ENCODE data around the gene CTDSP1.

Gene CTDSP1

GRCh38 chr2:218425531-218425930 lies 25.9 kb downstream of the CTDSP1 start:
- DNase-seq (ENCODE audit: low spot score), result no peak

DNA sequence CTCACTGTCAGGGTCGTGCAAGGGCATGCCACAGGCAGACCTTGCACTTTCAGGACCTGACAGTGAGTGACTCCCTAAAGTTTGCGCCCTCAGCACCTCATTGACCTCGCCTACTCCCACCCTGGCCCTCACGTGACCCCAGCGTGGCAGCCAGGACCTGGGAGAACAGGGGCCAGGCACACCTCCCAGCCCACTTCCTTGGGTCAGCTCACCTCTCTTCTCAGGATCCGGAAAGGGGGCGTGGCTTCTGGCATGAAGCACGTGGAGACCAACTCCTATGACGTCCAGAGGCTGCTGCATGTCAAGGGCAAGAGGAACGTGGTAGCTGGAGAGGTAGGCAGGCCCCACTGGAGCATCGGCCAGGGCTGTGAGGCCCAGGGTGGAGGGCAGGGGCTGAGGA lies 28.1 kb downstream of the CTDSP1 start:
- no peak for DNase-seq (ENCODE audit: low spot score)

DNA sequence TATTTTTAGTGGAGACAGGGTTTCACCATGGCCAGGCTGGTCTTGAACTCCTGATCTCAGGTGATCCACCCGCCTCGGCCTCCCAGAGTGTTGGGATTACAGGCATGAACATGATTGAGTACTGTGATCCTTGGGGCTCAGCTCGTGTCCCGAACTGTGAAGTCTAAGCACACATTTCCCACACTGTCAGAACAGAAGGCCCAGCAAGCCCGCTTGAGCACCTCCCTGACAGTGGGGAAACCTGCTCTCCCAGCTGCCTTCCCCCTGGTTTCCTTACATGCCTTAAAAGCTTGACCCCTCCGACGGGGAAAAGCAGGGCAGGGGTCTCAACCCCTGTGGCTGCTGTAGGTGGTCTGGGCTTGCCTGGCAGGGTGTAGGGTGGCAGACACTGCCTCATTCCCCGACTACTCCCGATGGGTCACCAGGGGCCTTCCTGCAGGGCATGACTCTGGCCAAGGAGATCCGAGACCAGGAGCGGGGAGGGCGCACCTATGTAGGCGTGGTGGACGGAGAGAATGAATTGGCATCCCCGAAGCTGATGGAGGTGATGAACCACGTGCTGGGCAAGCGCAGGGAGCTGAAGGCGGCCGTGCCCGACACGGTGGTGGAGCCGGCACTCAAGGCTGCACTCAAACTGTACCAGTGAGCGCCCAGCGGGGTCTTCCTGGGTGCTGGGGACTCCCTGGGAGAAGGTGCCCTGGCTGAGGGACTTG lies 29.3 kb downstream of the CTDSP1 start:
- no peak for DNase-seq (ENCODE audit: low spot score)

- no peak for DNase-seq (ENCODE audit: low spot score)
Observed at GRCh38 chr2:218429911-218430692, 30.4 kb downstream of the CTDSP1 start.

DNA sequence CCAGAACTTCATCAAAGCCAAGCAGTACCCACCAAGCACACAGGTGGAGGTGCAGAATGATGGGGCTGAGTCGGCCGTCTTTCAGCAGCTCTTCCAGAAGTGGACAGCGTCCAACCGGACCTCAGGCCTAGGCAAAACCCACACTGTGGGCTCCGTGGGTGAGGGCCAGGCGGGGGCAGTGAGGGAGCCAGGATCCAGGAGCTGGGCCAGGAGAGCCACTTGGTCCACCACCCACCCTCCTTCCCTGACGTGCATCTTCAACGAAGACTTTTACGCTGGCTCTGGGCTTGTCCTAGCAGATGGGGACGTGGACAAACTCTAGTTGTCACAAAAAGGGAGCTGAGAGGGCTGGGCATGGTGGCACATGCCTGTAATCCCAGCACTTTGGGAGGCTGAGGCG lies 31.1 kb downstream of the CTDSP1 start:
- no peak for DNase-seq (ENCODE audit: low spot score)

GRCh38 chr2:218431878-218432277 lies 32.2 kb downstream of the CTDSP1 start:
- DNase-seq (ENCODE audit: low spot score), result no peak

- no peak for DNase-seq (ENCODE audit: low spot score)
Observed at GRCh38 chr2:218432676-218433365, 33.2 kb downstream of the CTDSP1 start.

DNA sequence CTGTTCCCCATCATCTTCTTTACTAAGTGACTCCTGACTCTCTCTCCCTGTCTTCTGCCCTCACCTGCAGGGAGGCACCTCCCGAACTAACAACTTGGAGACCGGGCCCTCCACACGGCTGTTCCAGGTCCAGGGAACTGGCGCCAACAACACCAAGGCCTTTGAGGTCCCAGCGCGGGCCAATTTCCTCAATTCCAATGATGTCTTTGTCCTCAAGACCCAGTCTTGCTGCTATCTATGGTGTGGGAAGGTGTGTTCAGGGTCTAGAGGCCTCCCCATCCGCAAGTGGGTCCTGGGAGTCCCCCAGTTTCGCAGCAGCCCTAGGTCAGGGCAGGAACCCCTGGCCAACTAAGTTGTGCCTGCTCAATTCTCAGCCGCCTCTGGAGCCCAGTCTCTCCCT lies 34.8 kb downstream of the CTDSP1 start:
- DNase-seq (ENCODE audit: low spot score), result no peak

- no peak for DNase-seq (ENCODE audit: low spot score)
Observed at GRCh38 chr2:218435003-218435982, 35.6 kb downstream of the CTDSP1 start.

DNA sequence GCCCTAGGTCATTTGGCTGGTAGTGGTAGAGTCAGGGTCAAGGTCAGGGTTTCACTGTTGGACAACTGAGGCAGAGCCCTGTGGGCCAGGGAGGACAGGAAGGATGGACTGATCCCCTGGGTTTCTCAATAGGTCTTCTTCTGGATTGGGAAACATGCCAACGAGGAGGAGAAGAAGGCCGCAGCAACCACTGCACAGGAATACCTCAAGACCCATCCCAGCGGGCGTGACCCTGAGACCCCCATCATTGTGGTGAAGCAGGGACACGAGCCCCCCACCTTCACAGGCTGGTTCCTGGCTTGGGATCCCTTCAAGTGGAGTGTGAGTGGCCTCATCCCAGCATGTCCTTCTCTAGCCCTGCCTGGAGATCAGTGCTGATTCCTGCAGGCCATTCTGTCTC lies 37.3 kb downstream of the CTDSP1 start:
- DNase-seq (ENCODE audit: low spot score), result no peak

DNA sequence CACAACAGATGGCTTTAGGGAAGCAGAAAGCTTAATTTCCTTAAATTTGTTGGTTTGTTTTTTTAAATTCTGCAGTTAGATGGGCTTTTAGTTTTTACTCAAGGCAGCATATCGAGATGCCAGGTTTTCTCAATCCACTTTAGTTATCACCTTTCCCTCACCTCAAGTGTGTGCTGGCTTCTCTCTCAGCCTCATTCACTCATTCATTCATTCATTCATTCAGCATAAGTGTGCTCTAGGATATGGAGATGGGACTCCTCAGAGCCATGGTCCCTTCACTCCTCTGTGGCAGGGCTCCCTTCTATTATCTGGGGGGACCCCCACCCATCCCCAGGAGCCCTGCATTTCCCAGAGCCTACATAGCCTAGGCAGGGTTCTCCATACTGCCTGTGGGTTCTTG lies 38.3 kb downstream of the CTDSP1 start:
- no peak for DNase-seq (ENCODE audit: low spot score)

DNA sequence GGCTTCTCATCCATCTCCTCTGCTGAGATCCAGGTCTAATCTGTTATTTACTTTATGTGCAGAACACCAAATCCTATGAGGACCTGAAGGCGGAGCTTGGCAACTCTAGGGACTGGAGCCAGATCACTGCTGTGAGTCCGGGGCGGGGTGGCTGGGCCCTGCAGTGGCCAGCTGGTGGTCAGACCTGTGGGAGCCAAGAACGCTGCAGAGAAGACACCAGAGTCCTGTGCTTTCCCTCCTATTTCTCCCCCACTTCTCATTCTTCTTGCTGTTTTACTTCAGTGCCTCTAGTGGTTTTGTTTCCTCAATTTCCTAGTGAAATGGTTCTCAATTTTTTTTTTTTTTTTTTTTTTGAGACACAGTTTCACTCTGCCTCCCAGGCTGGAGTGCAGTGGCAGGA lies 38.9 kb downstream of the CTDSP1 start:
- no peak for DNase-seq (ENCODE audit: low spot score)

GRCh38 chr2:218444692-218445357 lies 45.2 kb downstream of the CTDSP1 start:
- DNase-seq (ENCODE audit: low spot score), result no peak

DNA sequence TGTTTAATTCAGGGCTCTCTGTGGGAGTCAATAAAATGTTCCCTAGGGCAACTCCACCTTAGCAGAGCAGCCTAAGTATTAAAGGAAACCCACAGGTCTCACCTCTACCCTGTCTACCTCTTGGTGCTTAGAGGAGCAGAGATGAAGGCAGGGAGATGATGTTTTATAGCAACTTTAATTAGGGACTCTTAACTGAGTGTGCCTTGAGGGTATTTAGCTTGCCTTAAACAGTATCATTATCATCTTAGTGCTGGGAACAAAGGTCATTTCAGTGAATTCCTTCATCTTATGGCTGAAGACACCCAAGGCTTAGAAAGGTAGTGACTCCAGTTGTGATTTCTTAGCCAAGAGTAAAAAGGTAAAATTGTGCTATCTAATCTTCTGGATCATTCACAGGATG lies 45.9 kb downstream of the CTDSP1 start:
- no peak for DNase-seq (ENCODE audit: low spot score)

DNA sequence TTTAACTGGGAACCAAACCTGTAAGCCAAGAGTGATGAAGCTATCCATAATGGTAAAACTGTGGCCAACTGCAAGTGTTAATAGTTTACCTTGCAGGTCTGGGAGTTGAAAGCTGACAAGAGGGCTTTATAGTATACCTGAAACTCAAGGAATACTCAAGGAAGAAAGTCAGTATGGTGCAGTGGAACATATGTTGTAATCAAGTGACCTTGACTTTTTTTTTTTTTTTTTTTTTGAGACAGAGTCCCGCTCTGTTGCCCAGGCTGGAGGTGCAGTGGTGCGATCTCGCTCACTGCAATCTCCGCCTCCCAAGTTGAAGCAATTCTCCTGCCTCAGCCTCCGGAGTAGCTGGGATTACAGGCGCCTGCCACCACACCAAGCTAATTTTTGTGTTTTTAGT lies 46.9 kb downstream of the CTDSP1 start:
- DNase-seq (ENCODE audit: low spot score), result no peak

DNA sequence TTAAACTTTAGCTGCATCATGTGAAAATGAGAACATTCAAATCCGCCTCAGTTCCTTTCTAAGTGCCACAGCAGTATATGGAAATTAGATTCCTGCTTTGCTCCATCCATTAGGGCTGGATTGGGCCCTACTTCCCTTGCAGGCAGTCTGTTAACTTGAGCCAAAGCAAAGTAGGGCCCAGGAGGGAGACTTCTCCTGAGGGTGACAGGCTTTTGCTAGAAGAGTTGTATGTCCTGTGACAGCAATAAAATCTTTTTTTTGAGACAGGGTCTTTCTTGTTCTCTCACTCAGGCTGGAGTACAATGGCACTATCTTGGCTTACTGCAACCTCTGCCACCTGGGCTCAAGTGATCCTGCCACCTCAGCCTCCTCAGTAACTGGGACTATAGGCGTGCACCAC lies 47.4 kb downstream of the CTDSP1 start:
- DNase-seq (ENCODE audit: low spot score), result no peak

GRCh38 chr2:218448934-218449333 lies 49.3 kb downstream of the CTDSP1 start:
- peak; percentile 28 for DNase-seq (ENCODE audit: low spot score)

DNA sequence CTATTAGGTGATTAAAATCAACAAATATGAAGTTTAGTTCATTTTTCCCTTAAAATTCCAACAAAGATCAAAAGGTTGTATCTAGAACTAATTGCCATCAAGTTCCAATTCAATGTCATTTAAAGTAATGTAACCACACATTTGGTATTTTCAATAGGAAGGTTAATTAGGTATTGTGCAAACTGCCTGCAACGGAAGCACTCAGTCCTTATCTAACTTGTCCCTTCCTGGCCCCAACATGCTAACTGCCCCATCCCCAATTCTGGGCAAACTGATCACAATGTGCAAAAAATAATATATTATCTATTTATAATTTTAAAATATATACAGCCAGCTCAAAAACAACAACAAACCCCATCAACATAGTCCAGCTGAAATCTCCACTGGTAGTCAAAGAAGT lies 52.4 kb downstream of the CTDSP1 start:
- no peak for DNase-seq (ENCODE audit: low spot score)
